SIG-M5 treated with dmso at 0.1 percent for 504 hours (cell line): ENCODE measurements around the gene SDE2.
"Not testable (repeated sequence)": the region's sequence is repeated elsewhere in the genome, so short reads cannot be mapped to it uniquely, and the experiment has no call there.

Experiments
- DNase-seq: peaks from one replicate; lab custom pipeline; 2025; ENCODE audit not compliant: unreplicated experiment; lab: John Stamatoyannopoulos, UW

Gene SDE2

GRCh38 chr1:225945564-225945963 lies 53.6 kb downstream of the SDE2 start:
- no peak for DNase-seq

GRCh38 chr1:225944951-225945350 lies 54.2 kb downstream of the SDE2 start:
- peak; percentile 89 for DNase-seq

DNA sequence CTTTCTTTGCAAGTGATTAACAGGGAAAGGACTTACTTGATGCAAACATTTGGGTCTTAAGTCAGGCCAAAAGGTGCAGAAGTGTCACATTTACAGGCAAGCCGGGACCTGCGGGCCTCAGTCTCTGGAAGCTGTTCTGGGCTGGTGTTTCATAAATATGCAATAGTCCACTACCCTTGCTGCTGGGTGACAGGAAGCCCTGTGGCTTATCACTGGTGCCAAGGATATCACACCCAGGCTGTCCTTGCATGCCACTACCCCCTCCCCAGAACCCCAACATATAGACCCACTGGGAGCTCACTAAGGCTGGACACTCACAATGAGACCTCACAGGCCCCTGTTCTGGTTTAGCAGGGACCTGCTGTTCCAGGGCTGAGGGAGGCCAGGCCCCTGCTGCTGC lies 54.8 kb downstream of the SDE2 start:
- DNase-seq = no peak

- DNase-seq = no peak
Observed at GRCh38 chr1:225943582-225943981, 55.6 kb downstream of the SDE2 start.

GRCh38 chr1:225942574-225942973 lies 56.6 kb downstream of the SDE2 start:
- DNase-seq = no peak

GRCh38 chr1:225941942-225942222 lies 57.3 kb downstream of the SDE2 start:
- DNase-seq = no peak

DNA sequence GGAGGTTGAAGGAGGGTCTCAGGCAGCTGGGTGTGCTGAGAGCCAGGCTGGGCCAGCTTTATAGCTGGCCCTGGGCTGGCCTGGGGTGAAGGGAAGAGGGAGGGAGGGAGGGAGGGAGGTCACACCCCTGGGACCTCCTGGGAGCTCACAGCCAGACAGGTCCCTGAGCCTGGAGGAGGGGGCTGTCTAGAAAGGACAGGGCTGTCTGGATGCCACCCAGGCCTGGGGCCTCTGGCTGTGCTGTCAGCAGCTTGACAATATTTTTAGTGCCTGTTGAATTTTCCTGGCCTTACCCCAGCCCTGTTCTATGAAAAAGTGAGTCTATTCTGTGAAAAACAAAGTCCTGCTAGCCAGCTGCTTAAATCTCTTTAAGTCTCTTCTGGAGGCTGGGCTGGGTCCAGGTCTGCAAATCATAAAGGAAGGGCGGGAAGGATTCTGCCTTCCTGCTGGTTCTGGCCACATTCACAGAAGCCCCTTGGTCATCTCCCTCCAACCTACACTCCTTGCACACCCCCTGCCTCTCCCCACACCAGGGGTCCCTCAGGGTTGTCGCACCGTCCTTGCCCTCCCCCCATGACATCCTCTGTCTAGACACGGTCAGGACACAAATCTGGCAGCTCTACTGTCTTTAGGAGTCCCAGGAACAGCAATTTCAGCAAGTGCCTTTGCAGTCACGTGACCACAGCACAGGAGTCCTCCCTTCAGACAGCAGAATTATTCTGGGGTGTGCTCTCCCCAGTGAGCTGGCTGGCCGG lies 57.8 kb downstream of the SDE2 start, which contains the start of gene LEFTY2:
Gene LEFTY2, minus strand, starts transcription at position 34 of the 755 bp plus-strand sequence. CDS start 80 bp downstream, outside the sequence.
- DNase-seq = no peak

GRCh38 chr1:225940385-225941151 lies 58.6 kb downstream of the SDE2 start:
- DNase-seq = no peak

- DNase-seq = not testable (repeated sequence)
Observed at GRCh38 chr1:225939939-225940310, 59.2 kb downstream of the SDE2 start.

DNA sequence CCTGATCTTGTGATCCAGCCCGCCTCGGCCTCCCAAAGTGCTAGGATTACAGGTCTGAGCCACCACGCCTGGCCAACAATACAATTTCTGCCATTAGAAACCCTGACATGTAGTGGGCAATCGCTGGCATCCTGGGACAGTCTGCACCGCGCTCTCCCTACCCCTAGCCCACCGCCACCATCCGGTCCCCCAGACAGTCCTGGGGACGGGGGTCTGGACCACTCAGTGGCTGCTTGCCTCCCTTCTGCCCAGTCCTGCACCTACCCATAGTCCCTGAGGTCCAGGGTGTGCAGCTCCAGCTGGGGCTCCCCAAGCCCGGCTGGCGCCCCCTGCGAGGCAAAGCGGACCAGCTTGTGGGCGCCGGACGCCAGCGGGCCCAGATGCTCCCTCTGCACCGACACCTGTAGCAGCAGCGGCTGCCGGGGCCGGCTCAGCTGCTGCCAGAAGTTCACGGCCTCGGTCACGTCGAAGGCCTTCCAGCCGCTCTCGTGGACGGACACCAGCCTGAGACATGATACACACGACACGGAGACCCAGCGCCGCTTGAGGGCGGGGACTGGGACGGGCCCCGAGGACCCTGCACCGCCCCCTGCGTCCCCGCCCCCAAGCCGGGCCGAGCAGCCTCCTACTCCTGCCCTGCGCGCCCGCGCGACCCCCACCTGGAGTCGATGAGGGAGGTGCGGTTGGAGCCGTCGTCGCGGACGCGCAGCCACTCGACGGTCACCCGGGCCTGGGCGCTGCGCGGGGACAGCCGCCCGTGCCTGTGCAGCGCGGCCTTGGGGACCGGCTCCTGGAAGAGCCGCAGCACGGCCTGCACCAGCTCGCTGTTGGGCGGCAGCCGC lies 59.8 kb downstream of the SDE2 start:
- not testable (repeated sequence) for DNase-seq

DNA sequence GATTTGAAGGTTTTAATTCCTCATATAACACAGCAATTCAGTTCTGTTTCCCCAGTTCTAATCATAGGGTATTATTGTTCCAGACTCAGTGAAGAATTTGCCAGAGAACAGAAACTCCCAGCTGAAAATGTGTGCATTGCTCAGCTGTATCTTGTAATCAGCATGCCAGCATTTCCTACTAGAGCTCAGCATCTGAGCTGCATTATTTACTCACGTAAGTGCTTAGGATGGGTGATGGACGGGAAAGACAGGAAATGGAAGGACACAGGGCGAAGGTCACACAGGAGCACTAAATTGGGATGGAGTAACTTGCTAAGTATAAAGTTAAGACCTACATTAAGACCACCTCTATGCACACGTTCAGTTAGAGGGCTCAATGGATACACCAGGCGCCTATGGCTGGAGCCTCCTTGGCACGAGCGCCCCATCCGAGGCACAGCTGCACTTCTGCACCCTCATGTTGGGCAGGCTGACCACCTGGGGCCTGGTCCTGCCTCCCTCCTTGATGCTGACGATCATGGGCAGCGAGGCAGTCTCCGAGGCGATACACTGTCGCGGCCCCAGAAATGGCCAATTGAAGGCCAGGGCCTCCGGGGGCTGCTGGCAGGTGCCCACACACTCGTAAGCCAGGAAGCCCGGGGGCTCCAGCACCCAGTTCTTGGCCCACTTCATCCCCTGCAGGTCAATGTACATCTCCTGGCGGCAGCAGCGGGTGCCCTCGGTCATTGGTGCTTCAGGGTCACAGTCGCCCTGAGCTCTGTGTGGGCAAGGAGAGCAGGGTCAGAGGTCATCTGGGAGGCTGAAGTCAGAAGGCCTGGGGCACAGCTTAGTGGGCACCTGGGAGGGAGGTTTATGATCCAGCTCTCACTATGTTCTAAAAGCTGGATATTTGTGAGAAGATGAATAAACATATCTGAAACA lies 61.8 kb downstream of the SDE2 start:
- no peak for DNase-seq

DNA sequence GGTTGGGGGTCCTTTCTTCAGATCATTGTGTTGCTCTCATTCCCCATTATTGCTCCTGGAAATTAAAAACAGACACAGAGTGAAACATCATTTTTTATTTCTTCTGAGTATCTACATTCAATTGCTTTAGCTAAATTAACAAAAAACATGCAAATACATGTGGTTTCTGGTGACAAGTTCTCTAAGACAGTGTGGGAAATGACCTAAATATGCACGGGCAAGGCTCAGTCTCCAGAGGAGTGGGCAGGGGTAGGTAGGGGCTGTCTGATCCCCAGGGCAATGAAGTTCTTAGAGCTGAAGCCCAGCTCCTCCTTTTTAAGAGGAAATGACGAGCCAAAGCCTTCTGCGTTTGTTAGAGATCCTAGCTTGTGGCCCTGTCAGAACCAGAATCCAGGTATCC lies 62.6 kb downstream of the SDE2 start:
- DNase-seq = no peak

DNA sequence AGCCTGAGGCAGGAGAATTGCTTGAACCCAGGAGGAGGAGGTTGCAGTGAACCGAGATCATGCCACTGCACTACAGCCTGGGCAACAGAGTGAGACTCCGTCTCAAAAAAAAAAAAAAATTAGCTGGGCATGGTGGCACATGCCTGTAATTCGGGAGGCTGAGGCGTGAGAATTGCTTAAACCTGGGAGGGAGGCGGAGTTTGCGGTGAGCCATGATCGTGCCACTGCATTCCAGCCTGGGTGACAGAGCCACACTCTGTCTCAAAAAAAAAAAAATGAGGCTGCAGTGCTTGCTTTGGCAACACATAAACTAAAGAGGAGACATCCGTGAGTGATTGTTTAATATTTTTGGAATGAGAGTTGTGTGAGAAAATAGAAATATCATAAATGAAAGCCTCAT lies 63.1 kb downstream of the SDE2 start:
- DNase-seq = not testable (repeated sequence)

GRCh38 chr1:225934711-225935110 lies 64.4 kb downstream of the SDE2 start:
- no peak for DNase-seq

GRCh38 chr1:225933072-225933471 lies 66.1 kb downstream of the SDE2 start:
- no peak for DNase-seq
